Prostate gland (tissue), 2 donors: ENCODE data around the gene NUAK1.

Experiments
- POLR2A ChIP-seq: fragments of 450-650 bp; IDR thresholded peaks from one replicate; pipeline ENCODE4 v1.6.1; 2016; ENCODE audit warnings: antibody characterized with exemption, mild to moderate bottlenecking
- TF ChIP-seq, protein P1 (sequence below), 4 experiments: fragments of 200-600 bp in 2 of 4; fragments of 450-650 bp in 2 of 4; sonication (generic) in 2 of 4; IDR thresholded peaks; 1 replicate in 3 of 4; 2 replicates in 1 of 4; pipeline ENCODE4 v1.5.1; 2016 to 2019; ENCODE audit warnings: antibody characterized with exemption in 4 of 4, mild to moderate bottlenecking in 2 of 4, moderate library complexity in 2 of 4

GRCh38 chr12:106022568-106023012, 116.2 kb downstream of the NUAK1 start:
- no peak for TF ChIP-seq POLR2A
- TF ChIP-seq, protein P1, sequence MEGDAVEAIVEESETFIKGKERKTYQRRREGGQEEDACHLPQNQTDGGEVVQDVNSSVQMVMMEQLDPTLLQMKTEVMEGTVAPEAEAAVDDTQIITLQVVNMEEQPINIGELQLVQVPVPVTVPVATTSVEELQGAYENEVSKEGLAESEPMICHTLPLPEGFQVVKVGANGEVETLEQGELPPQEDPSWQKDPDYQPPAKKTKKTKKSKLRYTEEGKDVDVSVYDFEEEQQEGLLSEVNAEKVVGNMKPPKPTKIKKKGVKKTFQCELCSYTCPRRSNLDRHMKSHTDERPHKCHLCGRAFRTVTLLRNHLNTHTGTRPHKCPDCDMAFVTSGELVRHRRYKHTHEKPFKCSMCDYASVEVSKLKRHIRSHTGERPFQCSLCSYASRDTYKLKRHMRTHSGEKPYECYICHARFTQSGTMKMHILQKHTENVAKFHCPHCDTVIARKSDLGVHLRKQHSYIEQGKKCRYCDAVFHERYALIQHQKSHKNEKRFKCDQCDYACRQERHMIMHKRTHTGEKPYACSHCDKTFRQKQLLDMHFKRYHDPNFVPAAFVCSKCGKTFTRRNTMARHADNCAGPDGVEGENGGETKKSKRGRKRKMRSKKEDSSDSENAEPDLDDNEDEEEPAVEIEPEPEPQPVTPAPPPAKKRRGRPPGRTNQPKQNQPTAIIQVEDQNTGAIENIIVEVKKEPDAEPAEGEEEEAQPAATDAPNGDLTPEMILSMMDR (IDR thresholded peaks at IDR 0.05) = no peak
